Omental fat pad (tissue), 4 donors: Measurements from ENCODE around the gene MBTPS1. TPM values are rescaled to one million over a fixed set of nuclear protein-coding genes. Genes with fewer than 3 reads are reported as not detected.

Experiments used
- ATAC-seq: fragments of 150-250 bp; one replicate; pipeline ENCODE4 v1.9.1; 2016; ENCODE audit warnings: mild to moderate bottlenecking, moderate library complexity; ENCODE audit not compliant: low FRiP score
- DNase-seq: peaks from one replicate; pipeline ENCODE4 v3.0.0-alpha.2; 2019; ENCODE audit warnings: low spot score
- CTCF ChIP-seq, 3 donors: fragments of 450-650 bp; IDR thresholded peaks; one replicate each; pipeline ENCODE4 v1.5.1; 2016 to 2017; ENCODE audit warnings: antibody characterized with exemption in 3 of 3, mild to moderate bottlenecking in 3 of 3, moderate library complexity in 2 of 3
- total RNA-seq, 4 donors: library from RNA; depleted of rRNA; stranded (reverse); fragments of >200 nt; gene quantifications; one replicate each; pipeline ENCODE4 v1.1.0, GENCODE V29; 2016

Gene MBTPS1
- total RNA-seq, 4 donors from 2014 or later: 75.3 to 100 (median 84.3) TPM

- ATAC-seq (no peak), DNase-seq (no peak)
- TF ChIP-seq CTCF (IDR thresholded peaks at IDR 0.05): no peak
Observed at GRCh38 chr16:84039696-84040095, 77.0 kb downstream of the MBTPS1 start.

GRCh38 chr16:84038469-84038868 is 78.3 kb downstream of the MBTPS1 start:
- no peak for ATAC-seq
- no peak for DNase-seq
- TF ChIP-seq CTCF (IDR thresholded peaks at IDR 0.05): no peak

- DNase-seq (no peak), ATAC-seq (no peak)
- no peak for TF ChIP-seq CTCF (IDR thresholded peaks at IDR 0.05)
Observed at GRCh38 chr16:84036982-84037425, 79.7 kb downstream of the MBTPS1 start.

GRCh38 chr16:84036131-84036530 is 80.6 kb downstream of the MBTPS1 start:
- no peak for TF ChIP-seq CTCF (IDR thresholded peaks at IDR 0.05)
- no peak for ATAC-seq
- no peak for DNase-seq

- no peak for DNase-seq
- TF ChIP-seq CTCF (IDR thresholded peaks at IDR 0.05): no peak
- no peak for ATAC-seq
Observed at GRCh38 chr16:84034516-84034915, 82.2 kb downstream of the MBTPS1 start.

GRCh38 chr16:84033251-84034195 is 83.2 kb downstream of the MBTPS1 start:
- DNase-seq (no peak), ATAC-seq (no peak)
- no peak for TF ChIP-seq CTCF (IDR thresholded peaks at IDR 0.05)
